A549 (cell line): Measurements from ENCODE around the gene BABAM2. TPM values are rescaled to one million over a fixed set of nuclear protein-coding genes. Genes with fewer than 3 reads are reported as not detected.

Experiments used
- ATAC-seq, 2 experiments: fragments of 200-7000 bp in 1 of 2; fragments of >200 bp in 1 of 2; cut with Nextera tagmentation in 1 of 2; cut with Tn5 transposase in 1 of 2; 3 replicates each; pipeline versions ENCODE4 v1.8.0 to v1.9.1; 2018 to 2020; ENCODE audit warnings: mild to moderate bottlenecking in 1 of 2, moderate library complexity in 1 of 2
- CTCF ChIA-PET: fragments of 300-600 bp; sonication (Branson Sonifier 250); formaldehyde crosslinking; extraction: SDS; loops from one replicate; lab custom pipeline; 2021; ENCODE audit warnings: antibody characterized with exemption, inconsistent platforms; lab: Yijun Ruan, JAX
- POLR2A ChIA-PET: fragments of 350-600 bp; formaldehyde crosslinking; extraction: SDS; loops from one replicate; lab custom pipeline; 2021; ENCODE audit warnings: antibody characterized with exemption, inconsistent platforms; lab: Yijun Ruan, JAX
- DNase-seq, 2 experiments: peaks; one replicate each; pipeline versions ENCODE4 v3.0.0 to v3.0.0-alpha.2; 2011 to 2016; ENCODE audit warnings: low read depth in 1 of 2, low spot score in 1 of 2
- FAIRE-seq: peaks from 2 replicates; lab custom pipeline; 2011; peaks lifted over from hg19 to GRCh38; lab: Jason Lieb, UNC
- H3K27ac ChIP-seq, 2 experiments: fragments of >200 bp; sonication (Bioruptor Twin); formaldehyde crosslinking; 3 replicates each; pipeline ENCODE4 v1.5.1; 2016 to 2017
- H3K4me1 ChIP-seq: fragments of >200 bp; sonication (Bioruptor Twin); formaldehyde crosslinking; 3 replicates; pipeline ENCODE4 v1.6.1; 2016
- H3K4me2 ChIP-seq: fragments of >200 bp; sonication (Bioruptor Twin); formaldehyde crosslinking; 3 replicates; pipeline ENCODE4 v1.6.1; 2016
- H3K4me3 ChIP-seq: fragments of >200 bp; sonication (Bioruptor Twin); formaldehyde crosslinking; 3 replicates; pipeline ENCODE4 v1.5.1; 2016
- H3K9me3 ChIP-seq: fragments of >200 bp; sonication (Bioruptor Twin); formaldehyde crosslinking; 3 replicates; pipeline ENCODE4 v1.6.1; 2016
- CEBPB ChIP-seq, 2 experiments: fragments of >200 bp in 1 of 2; sonication (Bioruptor Twin) in 1 of 2; formaldehyde crosslinking in 1 of 2; IDR thresholded peaks; 2 replicates each; pipeline ENCODE4 v1.6.1; 2012 to 2016
- EHMT2 ChIP-seq: fragments of 200-600 bp; sonication (generic); IDR thresholded peaks from 2 replicates; pipeline ENCODE4 v1.6.1; 2016; ENCODE audit warnings: antibody characterized with exemption, low read depth, mild to moderate bottlenecking, moderate library complexity
- FOSL2 ChIP-seq, 2 experiments: fragments of 450-650 bp in 1 of 2; fragments of >200 bp in 1 of 2; sonication (Bioruptor Twin) in 1 of 2; formaldehyde crosslinking; IDR thresholded peaks; 2 replicates each; pipeline versions ENCODE4 v1.5.0 to v1.6.1; 2016 to 2020; ENCODE audit warnings: mild to moderate bottlenecking in 1 of 2, moderate library complexity in 1 of 2
- JUN ChIP-seq, 2 experiments: fragments of >200 bp; sonication (Bioruptor Twin); formaldehyde crosslinking; IDR thresholded peaks; 2 replicates in 1 of 2; 3 replicates in 1 of 2; pipeline ENCODE4 v1.6.1; 2016 to 2017
- MAFK ChIP-seq: fragments of 450-650 bp; IDR thresholded peaks from 2 replicates; pipeline ENCODE4 v1.6.1; 2014; ENCODE audit not compliant: partially characterized antibody
- MAZ ChIP-seq: fragments of 150-350 bp; IDR thresholded peaks from 2 replicates; pipeline ENCODE4 v1.6.1; 2014; ENCODE audit warnings: antibody characterized with exemption, low read depth, low read length, borderline replicate concordance
- MYC ChIP-seq: IDR thresholded peaks from 2 replicates; pipeline ENCODE4 v1.6.1; 2012; ENCODE audit warnings: mild to moderate bottlenecking, inconsistent platforms, low read length, improper control_type of control experiment, borderline replicate concordance
- NR3C1 ChIP-seq: fragments of >200 bp; sonication (Bioruptor Twin); formaldehyde crosslinking; IDR thresholded peaks from 3 replicates; pipeline ENCODE4 v1.6.1; 2017
- PHF8 ChIP-seq: fragments of 200-600 bp; sonication (generic); IDR thresholded peaks from 2 replicates; pipeline ENCODE4 v1.6.1; 2016; ENCODE audit warnings: low read depth, mild to moderate bottlenecking, antibody characterized with exemption, moderate library complexity, borderline replicate concordance
- RAD21 ChIP-seq, 2 experiments: fragments of >200 bp in 1 of 2; sonication (Bioruptor Twin) in 1 of 2; formaldehyde crosslinking in 1 of 2; IDR thresholded peaks in 1 of 2; conservative IDR thresholded peaks in 1 of 2; 2 replicates in 1 of 2; 3 replicates in 1 of 2; pipeline ENCODE4 v1.6.1; 2012 to 2018; ENCODE audit warnings: inconsistent platforms in 1 of 2
- RARB ChIP-seq: fragments of 250-450 bp; sonication (Bioruptor Pico); IDR thresholded peaks from 2 replicates; pipeline ENCODE4 v1.8.0; 2021; ENCODE audit warnings: mild to moderate bottlenecking, moderate library complexity
- RNF2 ChIP-seq: fragments of 200-600 bp; sonication (generic); IDR thresholded peaks from 2 replicates; pipeline ENCODE4 v1.6.1; 2016; ENCODE audit warnings: low read depth, mild to moderate bottlenecking, antibody characterized with exemption, moderate library complexity, borderline replicate concordance
- SMC3 ChIP-seq: fragments of >200 bp; sonication (Bioruptor Twin); formaldehyde crosslinking; IDR thresholded peaks from 3 replicates; pipeline ENCODE4 v1.6.1; 2018; ENCODE audit warnings: inconsistent platforms
- SREBF2 ChIP-seq: fragments of 450-650 bp; IDR thresholded peaks from 2 replicates; pipeline ENCODE4 v1.6.1; 2014; ENCODE audit warnings: mild to moderate bottlenecking, moderate library complexity
- ZSCAN20 ChIP-seq: fragments of 250-450 bp; sonication (Bioruptor Pico); IDR thresholded peaks from 2 replicates; pipeline ENCODE4 v1.8.0; 2022; ENCODE audit warnings: mild to moderate bottlenecking, moderate library complexity
- WGBS: methylation state at CpG from one replicate; pipeline ENCODE4 v1.1.6; 2017; ENCODE audit errors: missing lambda C conversion rate; 5-methylcytosine and 5-hydroxymethylcytosine counted together
- polyA plus RNA-seq, 4 experiments: library from polyadenylated mRNA; depleted of rRNA in 3 of 4; stranded (reverse); fragments of >200 nt; fragmentation: RNase III in 1 of 4; extraction: RNeasy Plus Mini Kit Qiagen cat#74134 plus additional on column Dnase treatment in 1 of 4; gene quantifications; 2 replicates in 3 of 4; 3 replicates in 1 of 4; pipeline ENCODE4 v1.2.3, GENCODE V29; 2011 to 2017
- TF ChIP-seq, protein P1 (sequence below): fragments of >200 bp; sonication (Bioruptor Twin); formaldehyde crosslinking; IDR thresholded peaks from 3 replicates; pipeline ENCODE4 v1.5.1; 2016
- TF ChIP-seq, protein P2 (sequence below): fragments of 450-650 bp; IDR thresholded peaks from 2 replicates; pipeline ENCODE4 v1.6.1; 2014; ENCODE audit warnings: antibody characterized with exemption
- TF ChIP-seq, protein P3 (sequence below): IDR thresholded peaks from 2 replicates; pipeline ENCODE4 v1.6.1; 2012; ENCODE audit warnings: low read depth, borderline replicate concordance
- TF ChIP-seq, protein P4 (sequence below): fragments of >200 bp; sonication (Bioruptor Twin); formaldehyde crosslinking; IDR thresholded peaks from 2 replicates; pipeline ENCODE4 v1.6.1; 2016
- TF ChIP-seq, protein P5 (sequence below): IDR thresholded peaks from 2 replicates; pipeline ENCODE4 v1.6.1; 2012

BABAM2 gene
- polyA plus RNA-seq, 2 of the 4 experiments (the other 2 are of a cell fraction), result 53.7 to 78.4 TPM

DNA sequence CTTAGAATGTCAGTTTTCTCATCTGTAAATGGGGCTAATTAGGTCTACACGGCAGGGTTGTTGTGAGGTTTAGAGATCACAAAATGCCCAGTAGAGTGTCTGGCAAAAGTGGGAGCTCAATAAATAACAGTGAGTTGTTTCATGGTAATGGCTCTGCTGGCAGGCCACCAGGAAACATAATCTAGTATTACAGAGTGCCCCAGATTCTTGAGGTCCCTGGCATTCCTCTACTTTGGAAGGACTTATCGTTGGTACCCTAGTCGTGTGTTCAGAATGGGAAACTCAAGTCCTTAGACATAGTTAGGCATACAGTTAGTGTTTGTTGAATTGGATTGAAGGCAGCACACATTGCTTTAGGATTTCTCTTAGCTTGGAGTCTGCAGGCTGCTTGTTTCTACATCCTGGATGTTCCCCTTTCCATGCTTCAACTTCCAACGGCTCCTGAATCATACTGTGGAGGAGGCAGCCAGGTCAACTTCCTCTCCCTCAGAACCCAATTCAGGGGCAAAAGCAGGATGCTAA is 340.6 kb downstream of the BABAM2 start:
- TF ChIP-seq, protein P1, sequence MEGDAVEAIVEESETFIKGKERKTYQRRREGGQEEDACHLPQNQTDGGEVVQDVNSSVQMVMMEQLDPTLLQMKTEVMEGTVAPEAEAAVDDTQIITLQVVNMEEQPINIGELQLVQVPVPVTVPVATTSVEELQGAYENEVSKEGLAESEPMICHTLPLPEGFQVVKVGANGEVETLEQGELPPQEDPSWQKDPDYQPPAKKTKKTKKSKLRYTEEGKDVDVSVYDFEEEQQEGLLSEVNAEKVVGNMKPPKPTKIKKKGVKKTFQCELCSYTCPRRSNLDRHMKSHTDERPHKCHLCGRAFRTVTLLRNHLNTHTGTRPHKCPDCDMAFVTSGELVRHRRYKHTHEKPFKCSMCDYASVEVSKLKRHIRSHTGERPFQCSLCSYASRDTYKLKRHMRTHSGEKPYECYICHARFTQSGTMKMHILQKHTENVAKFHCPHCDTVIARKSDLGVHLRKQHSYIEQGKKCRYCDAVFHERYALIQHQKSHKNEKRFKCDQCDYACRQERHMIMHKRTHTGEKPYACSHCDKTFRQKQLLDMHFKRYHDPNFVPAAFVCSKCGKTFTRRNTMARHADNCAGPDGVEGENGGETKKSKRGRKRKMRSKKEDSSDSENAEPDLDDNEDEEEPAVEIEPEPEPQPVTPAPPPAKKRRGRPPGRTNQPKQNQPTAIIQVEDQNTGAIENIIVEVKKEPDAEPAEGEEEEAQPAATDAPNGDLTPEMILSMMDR, result no peak
- TF ChIP-seq RAD21 (conservative IDR thresholded peaks at IDR 0.05 in 1 of 2, IDR thresholded peaks at IDR 0.05 in 1 of 2) (no peak), JUN (IDR thresholded peaks at IDR 0.05) (no peak), MAZ (no peak), SMC3 (no peak), EHMT2 (no peak), RARB (no peak)
- Histone ChIP-seq H3K4me3 (no peak overlapping the region), H3K4me2 (peak overlapping the region; percentile 73), H3K27ac (peak overlapping the region; percentile 81 to 86), H3K4me1 (peaks cover 48% of the 10 kb centered on the region), H3K9me3 (no peaks in the 10 kb centered on the region)
- WGBS, result 64% methylated on average over 4 of the region's 4 CpGs
- CTCF ChIA-PET, result interaction anchor here (0.9 to 1.4 kb wide), 4 partner anchors 9 to 508 kb away, joined by 4 to 5 read pairs (median 4); no protein-coding TSS in a partner anchor
- POLR2A ChIA-PET, result interaction anchor here (1.5 kb wide), 1 partner anchor 162 kb away, joined by 3 read pairs; the partner anchor contains the start of gene FOSL2
- FAIRE-seq (no peak), ATAC-seq (peak in 1 of 2 experiments; percentile 3; a peak in 1 of 6 replicates), DNase-seq (no peak)

DNA sequence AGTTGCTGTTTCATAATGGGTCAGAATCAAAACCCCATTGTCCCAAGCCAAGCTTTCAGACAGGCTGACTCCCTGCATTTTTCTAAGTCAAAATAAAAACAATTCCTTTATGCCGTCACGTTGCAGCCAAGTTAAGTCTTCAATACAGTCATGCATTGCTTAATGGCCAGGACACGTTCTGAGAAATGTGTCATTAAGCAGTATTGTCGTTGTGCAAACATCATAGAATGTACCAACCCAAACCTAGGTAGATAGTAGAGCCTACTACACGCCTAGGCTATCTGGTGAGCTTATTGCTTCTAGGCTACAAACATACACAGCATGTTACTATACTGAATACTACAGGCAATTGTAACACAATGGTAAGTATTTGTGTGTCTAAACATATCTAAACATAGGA is 341.8 kb downstream of the BABAM2 start:
- DNase-seq (peak in 1 of 2 experiments; percentile 44), ATAC-seq (peak; percentile 28 to 40; a peak in 3 of 6 replicates), FAIRE-seq (peak; percentile 49)
- TF ChIP-seq, protein P1, result no peak
- TF ChIP-seq, protein P2, sequence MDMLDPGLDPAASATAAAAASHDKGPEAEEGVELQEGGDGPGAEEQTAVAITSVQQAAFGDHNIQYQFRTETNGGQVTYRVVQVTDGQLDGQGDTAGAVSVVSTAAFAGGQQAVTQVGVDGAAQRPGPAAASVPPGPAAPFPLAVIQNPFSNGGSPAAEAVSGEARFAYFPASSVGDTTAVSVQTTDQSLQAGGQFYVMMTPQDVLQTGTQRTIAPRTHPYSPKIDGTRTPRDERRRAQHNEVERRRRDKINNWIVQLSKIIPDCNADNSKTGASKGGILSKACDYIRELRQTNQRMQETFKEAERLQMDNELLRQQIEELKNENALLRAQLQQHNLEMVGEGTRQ, result no peak
- TF ChIP-seq SREBF2, result no peak
- peak in 1 of 2 experiments; percentile 72; a peak in 1 of 4 replicates for TF ChIP-seq CEBPB (IDR thresholded peaks at IDR 0.05)
- TF ChIP-seq, protein P3, sequence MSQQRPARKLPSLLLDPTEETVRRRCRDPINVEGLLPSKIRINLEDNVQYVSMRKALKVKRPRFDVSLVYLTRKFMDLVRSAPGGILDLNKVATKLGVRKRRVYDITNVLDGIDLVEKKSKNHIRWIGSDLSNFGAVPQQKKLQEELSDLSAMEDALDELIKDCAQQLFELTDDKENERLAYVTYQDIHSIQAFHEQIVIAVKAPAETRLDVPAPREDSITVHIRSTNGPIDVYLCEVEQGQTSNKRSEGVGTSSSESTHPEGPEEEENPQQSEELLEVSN, result no peak
- no peak for TF ChIP-seq RNF2
- no peak for TF ChIP-seq FOSL2 (IDR thresholded peaks at IDR 0.05)
- peak; percentile 62 for TF ChIP-seq FOSL2 (CRISPR knock-in tag; IDR thresholded peaks at IDR 0.05)
- no peak for TF ChIP-seq MYC
- TF ChIP-seq MAFK, result no peak
- no peak for TF ChIP-seq ZSCAN20 (CRISPR knock-in tag)
- no peak for TF ChIP-seq PHF8
- no peak for TF ChIP-seq NR3C1
- TF ChIP-seq, protein P4, sequence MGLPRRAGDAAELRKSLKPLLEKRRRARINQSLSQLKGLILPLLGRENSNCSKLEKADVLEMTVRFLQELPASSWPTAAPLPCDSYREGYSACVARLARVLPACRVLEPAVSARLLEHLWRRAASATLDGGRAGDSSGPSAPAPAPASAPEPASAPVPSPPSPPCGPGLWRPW, result no peak
- TF ChIP-seq, protein P5, sequence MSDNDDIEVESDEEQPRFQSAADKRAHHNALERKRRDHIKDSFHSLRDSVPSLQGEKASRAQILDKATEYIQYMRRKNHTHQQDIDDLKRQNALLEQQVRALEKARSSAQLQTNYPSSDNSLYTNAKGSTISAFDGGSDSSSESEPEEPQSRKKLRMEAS, result 0 out of 2 replicates have a peak, but pooled peaks have one; percentile 44
- TF ChIP-seq, all 56 proteins: peak for 3
- no peaks in the 10 kb centered on the region for H3K9me3 ChIP-seq
- peak overlapping the region; percentile 73 for H3K4me2 ChIP-seq
- peak overlapping the region; percentile 81 to 86 for H3K27ac ChIP-seq
- no peak overlapping the region for H3K4me3 ChIP-seq
- CTCF ChIA-PET, result interaction anchor here (0.8 to 1.4 kb wide), 4 partner anchors 17 to 108 kb away, joined by 4 to 5 read pairs (median 4); no protein-coding TSS in a partner anchor
- H3K4me1 ChIP-seq, result peaks cover 48% of the 10 kb centered on the region
- WGBS, result 35% methylated on average over 5 of the region's 5 CpGs
- POLR2A ChIA-PET, result interaction anchor here (1.5 to 2.6 kb wide), 2 partner anchors 158 to 161 kb away, joined by 3 to 6 read pairs; partner anchors contain the start of gene FOSL2
